ENCODE measurements around the gene FCHO2. TPM values are rescaled to one million over a fixed set of nuclear protein-coding genes. Genes with fewer than 3 reads are reported as not detected.
"Not testable (repeated sequence)": the region's sequence is repeated elsewhere in the genome, so short reads cannot be mapped to it uniquely, and the experiment has no call there.

FCHO2 gene
- total and polyA plus RNA-seq, 2 of the 8 experiments (the other 6 are each of a cell fraction or from before 2014, with no cell fraction given) = 4.3 to 15.7 TPM

DNA sequence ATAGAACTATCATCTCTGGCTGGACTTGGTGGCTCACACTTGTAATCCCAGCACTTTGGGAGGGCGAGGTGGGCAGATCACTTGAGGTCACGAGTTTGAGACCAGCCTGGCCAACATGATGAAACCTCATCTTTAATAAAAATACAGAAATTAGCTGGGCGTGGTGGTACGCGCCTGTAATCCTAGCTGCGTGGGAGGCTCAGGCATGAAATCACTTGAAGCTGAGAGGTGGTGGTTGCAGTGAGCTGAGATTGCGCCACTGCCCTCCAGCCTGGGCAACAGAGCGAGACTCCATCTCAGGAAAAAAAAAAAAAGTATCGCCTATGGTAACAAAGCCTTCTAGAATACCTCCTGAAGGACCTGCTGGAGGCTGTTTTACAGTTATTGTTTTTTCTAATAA, 55.8 kb downstream of the FCHO2 start:
- H4K8ac ChIP-seq (ENCODE audit: extremely low read depth, insufficient read depth, low read length); H3K27ac ChIP-seq (ENCODE audit: low read depth, low read length); H2BK5ac ChIP-seq (ENCODE audit: low read depth, low read length); H3K27me3 ChIP-seq (replicated peaks in 1 of 4; ENCODE audit: control insufficient read depth in 3 of 4, extremely low read depth in 1 of 4, insufficient read depth in 3 of 4, low read length in 3 of 4); H3K4me2 ChIP-seq (ENCODE audit: insufficient read depth in 1 of 2, low read depth in 2 of 2, low read length in 2 of 2); H2AFZ ChIP-seq (ENCODE audit: low read length); H3K18ac ChIP-seq (ENCODE audit: extremely low read depth, low read length); H3K36me3 ChIP-seq (ENCODE audit: control insufficient read depth in 2 of 4, insufficient read depth in 4 of 4, low read length in 3 of 4); H2AK5ac ChIP-seq (ENCODE audit: low read depth, low read length); CTCF ChIA-PET (ENCODE audit: partially characterized antibody); H3K4ac ChIP-seq (replicated peaks; ENCODE audit: insufficient read length, low read depth, low read length); FAIRE-seq; H3K79me2 ChIP-seq (ENCODE audit: control insufficient read depth in 1 of 2, insufficient read depth in 2 of 2, low read length in 2 of 2); H2BK12ac ChIP-seq (ENCODE audit: low read depth, low read length); H3K23ac ChIP-seq (ENCODE audit: insufficient read length); DNase-seq (ENCODE audit: low read depth in 1 of 2, low spot score in 2 of 2); H3K9ac ChIP-seq (replicated peaks in 1 of 4; ENCODE audit: extremely low read depth in 1 of 4, low read depth in 3 of 4, low read length in 3 of 4); H2BK20ac ChIP-seq (ENCODE audit: low read length); H2BK120ac ChIP-seq (replicated peaks; ENCODE audit: low read depth, low read length); H3K4me3 ChIP-seq (ENCODE audit: extremely low read depth in 1 of 4, insufficient read depth in 2 of 4, low read depth in 3 of 4, low read length in 4 of 4); H3K9me3 ChIP-seq (ENCODE audit: insufficient read depth in 2 of 2, low read depth in 1 of 2, low read length in 1 of 2); H4K20me1 ChIP-seq (replicated peaks in 1 of 2; ENCODE audit: control insufficient read depth in 1 of 2, insufficient read depth in 2 of 2, low read length in 2 of 2); H3K56ac ChIP-seq (replicated peaks; ENCODE audit: insufficient read length, low read depth, low read length); H4K5ac ChIP-seq (ENCODE audit: insufficient read length, low read depth, low read length); H3K14ac ChIP-seq (ENCODE audit: insufficient read length); H3K4me1 ChIP-seq (replicated peaks in 1 of 4; ENCODE audit: control insufficient read depth in 3 of 4, insufficient read depth in 4 of 4, low read length in 3 of 4); H3K79me1 ChIP-seq (ENCODE audit: low read depth, low read length); H3K23me2 ChIP-seq (ENCODE audit: low read depth, low read length); H2BK15ac ChIP-seq (ENCODE audit: low read length); H4K91ac ChIP-seq (replicated peaks; ENCODE audit: insufficient read length, low read length): not testable (repeated sequence)
- POLR2A ChIA-PET (ENCODE audit: partially characterized antibody) = interaction anchor here (0.6 kb wide), 1 partner anchor 156 kb away, joined by 3 read pairs; no protein-coding TSS in a partner anchor
- 97% methylated on average over 9 of the region's 9 CpGs; no CpG with 5 or more reads in 1 of the 2 experiments for WGBS, 2 experiments (ENCODE audit: extremely low coverage in 1 of 2, insufficient coverage in 1 of 2, insufficient read length in 1 of 2, insufficient replicate concordance in 2 of 2, low coverage in 1 of 2, low lambda C conversion rate in 2 of 2, missing lambda C conversion rate in 1 of 2)
